ENCODE data around the gene PCDHGA8. TPM values are rescaled to one million over a fixed set of nuclear protein-coding genes. Genes with fewer than 3 reads are reported as not detected.
"Not testable (repeated sequence)": the region's sequence is repeated elsewhere in the genome, so short reads cannot be mapped to it uniquely, and the experiment has no call there.

Gene PCDHGA8
- total and polyA plus RNA-seq, 3 experiments from 2014 or later: 0.04 TPM; not detected in 2

GRCh38 chr5:141374627-141375026 lies 17.8 kb upstream of the PCDHGA8 start:
- Histone ChIP-seq H3K27ac (ENCODE audit: low read depth, low read length) (no peak overlapping the region), H3K4me1 (ENCODE audit: insufficient read depth, low read length) (no peaks in the 10 kb centered on the region), H3K27me3 (ENCODE audit: insufficient read depth, low read length, poor library complexity, severe bottlenecking) (peaks cover 20% of the 10 kb centered on the region), H3K4me3 (ENCODE audit: low read length) (no peak overlapping the region), H3K36me3 (ENCODE audit: insufficient read depth, low read length) (no peaks in the 10 kb centered on the region), H3K9me3 (ENCODE audit: low read length) (peaks cover 6% of the 10 kb centered on the region)
- Mint-ChIP-seq H3K27me3 (peaks cover 47 to 69% of the 10 kb centered on the region in 2 donors), H3K4me3 (no peak overlapping the region), H3K27ac (no peak overlapping the region), H3K4me1 (peaks cover 5 to 9% (median 7%) of the 10 kb centered on the region in 3 donors), H3K9me3 (peaks cover 23 to 80% (median 52%) of the 10 kb centered on the region in 5 donors), H3K36me3 (peaks cover 2 to 12% (median 3%) of the 10 kb centered on the region in 3 donors)
- ChIA-PET POLR2A (no interaction called here), CTCF (interaction anchor here (1.3 kb wide), 1 partner anchor 19 kb away, joined by 4 read pairs; the partner anchor contains the start of gene PCDHGA4)
- DNase-seq: no peak

- Mint-ChIP-seq H3K27me3 (peaks cover 49 to 67% of the 10 kb centered on the region in 2 donors), H3K9me3 (peaks cover 27 to 79% (median 45%) of the 10 kb centered on the region in 5 donors)
- DNase-seq; H3K36me3 Mint-ChIP-seq; H3K4me1 Mint-ChIP-seq; H3K4me3 ChIP-seq (ENCODE audit: low read length); H3K4me3 Mint-ChIP-seq; H3K27ac Mint-ChIP-seq; H3K36me3 ChIP-seq (ENCODE audit: insufficient read depth, low read length); H3K27ac ChIP-seq (ENCODE audit: low read depth, low read length); H3K9me3 ChIP-seq (ENCODE audit: low read length); POLR2A ChIA-PET; H3K4me1 ChIP-seq (ENCODE audit: insufficient read depth, low read length): not testable (repeated sequence)
- CTCF ChIA-PET: interaction anchor here (1.3 kb wide), 1 partner anchor 20 kb away, joined by 4 read pairs; the partner anchor contains the start of gene PCDHGA4
- peaks cover 20% of the 10 kb centered on the region for H3K27me3 ChIP-seq (ENCODE audit: insufficient read depth, low read length, poor library complexity, severe bottlenecking)
Observed at GRCh38 chr5:141375444-141376155, 16.8 kb upstream of the PCDHGA8 start.

- Histone ChIP-seq H3K27me3 (ENCODE audit: insufficient read depth, low read length, poor library complexity, severe bottlenecking) (peaks cover 11% of the 10 kb centered on the region), H3K4me1 (ENCODE audit: insufficient read depth, low read length) (no peaks in the 10 kb centered on the region), H3K27ac (ENCODE audit: low read depth, low read length) (no peak within 1 kb of the TSS), H3K9me3 (ENCODE audit: low read length) (no peaks in the 10 kb centered on the region), H3K4me3 (ENCODE audit: low read length) (peak within 1 kb of the TSS; percentile 29), H3K36me3 (ENCODE audit: insufficient read depth, low read length) (no peaks in the 10 kb centered on the region)
- H3K27me3 Mint-ChIP-seq: peaks cover 57 to 71% of the 10 kb centered on the region in 2 donors
- H3K4me3 Mint-ChIP-seq: peak within 1 kb of the TSS in 5 of 7 donors; percentile 17 to 67 (median 53)
- ChIA-PET POLR2A (no interaction called here), CTCF (no interaction called here)
- DNase-seq: no peak
- peaks cover 2 to 3% (median 3%) of the 10 kb centered on the region in 3 donors for H3K36me3 Mint-ChIP-seq
- H3K4me1 Mint-ChIP-seq: no peaks in the 10 kb centered on the region
- peak within 1 kb of the TSS in 1 of 8 donors; percentile 28 for H3K27ac Mint-ChIP-seq
- peaks cover 22 to 80% (median 55%) of the 10 kb centered on the region in 5 donors for H3K9me3 Mint-ChIP-seq
Observed at GRCh38 chr5:141382469-141383294, 9.8 kb upstream of the PCDHGA8 start, which contains the start of gene PCDHGA7. Gene PCDHGA7, plus strand, starts transcription at chr5:141382742. Its CDS starts 158 bp downstream, at chr5:141382900.

- no peak overlapping the region for H3K4me3 Mint-ChIP-seq
- no peaks in the 10 kb centered on the region for H3K4me1 Mint-ChIP-seq
- Histone ChIP-seq H3K27ac (ENCODE audit: low read depth, low read length) (no peak overlapping the region), H3K4me3 (ENCODE audit: low read length) (no peak overlapping the region), H3K9me3 (ENCODE audit: low read length) (no peaks in the 10 kb centered on the region), H3K4me1 (ENCODE audit: insufficient read depth, low read length) (no peaks in the 10 kb centered on the region), H3K27me3 (ENCODE audit: insufficient read depth, low read length, poor library complexity, severe bottlenecking) (peaks cover 11% of the 10 kb centered on the region), H3K36me3 (ENCODE audit: insufficient read depth, low read length) (no peaks in the 10 kb centered on the region)
- no peak overlapping the region for H3K27ac Mint-ChIP-seq
- peaks cover 2 to 3% (median 3%) of the 10 kb centered on the region in 3 donors for H3K36me3 Mint-ChIP-seq
- H3K27me3 Mint-ChIP-seq: peaks cover 60 to 73% of the 10 kb centered on the region in 2 donors
- peaks cover 24 to 77% (median 56%) of the 10 kb centered on the region in 5 donors for H3K9me3 Mint-ChIP-seq
- no peak for DNase-seq
- ChIA-PET CTCF (no interaction called here), POLR2A (no interaction called here)
Observed at GRCh38 chr5:141383345-141383744, 9.1 kb upstream of the PCDHGA8 start.

- H3K27ac Mint-ChIP-seq: no peak overlapping the region
- no peak for DNase-seq
- no peak overlapping the region for H3K4me3 Mint-ChIP-seq
- ChIA-PET CTCF (no interaction called here), POLR2A (no interaction called here)
- peaks cover 2 to 8% (median 3%) of the 10 kb centered on the region in 3 donors for H3K36me3 Mint-ChIP-seq
- H3K4me1 Mint-ChIP-seq: no peaks in the 10 kb centered on the region
- peaks cover 11% of the 10 kb centered on the region for H3K27me3 ChIP-seq (ENCODE audit: insufficient read depth, low read length, poor library complexity, severe bottlenecking)
- H3K4me1 ChIP-seq (ENCODE audit: insufficient read depth, low read length): no peaks in the 10 kb centered on the region
- H3K36me3 ChIP-seq (ENCODE audit: insufficient read depth, low read length): no peaks in the 10 kb centered on the region
- H3K27ac ChIP-seq (ENCODE audit: low read depth, low read length): no peak overlapping the region
- H3K4me3 ChIP-seq (ENCODE audit: low read length): no peak overlapping the region
- peaks cover 66 to 76% of the 10 kb centered on the region in 2 donors for H3K27me3 Mint-ChIP-seq
- H3K9me3 Mint-ChIP-seq: peaks cover 27 to 73% (median 60%) of the 10 kb centered on the region in 5 donors
- H3K9me3 ChIP-seq (ENCODE audit: low read length): no peaks in the 10 kb centered on the region
Observed at GRCh38 chr5:141384471-141385267, 7.8 kb upstream of the PCDHGA8 start.

- Mint-ChIP-seq H3K4me3 (peak within 1 kb of the TSS in 4 of 7 donors; percentile 22 to 74 (median 30)), H3K9me3 (peaks cover 30 to 76% (median 66%) of the 10 kb centered on the region in 5 donors), H3K36me3 (peaks cover 3 to 11% (median 4%) of the 10 kb centered on the region in 3 donors), H3K27me3 (peaks cover 67 to 74% of the 10 kb centered on the region in 2 donors)
- H3K4me3 ChIP-seq (ENCODE audit: low read length); H3K27ac Mint-ChIP-seq; CTCF ChIA-PET; H3K4me1 Mint-ChIP-seq; POLR2A ChIA-PET; H3K9me3 ChIP-seq (ENCODE audit: low read length); H3K4me1 ChIP-seq (ENCODE audit: insufficient read depth, low read length); DNase-seq; H3K36me3 ChIP-seq (ENCODE audit: insufficient read depth, low read length); H3K27ac ChIP-seq (ENCODE audit: low read depth, low read length): not testable (repeated sequence)
- H3K27me3 ChIP-seq (ENCODE audit: insufficient read depth, low read length, poor library complexity, severe bottlenecking): peaks cover 10% of the 10 kb centered on the region
Observed at GRCh38 chr5:141387557-141388311, 4.7 kb upstream of the PCDHGA8 start, which contains the start of gene PCDHGB4. Gene PCDHGB4, plus strand, starts transcription at chr5:141387698. Its CDS starts 187 bp downstream, at chr5:141387885.

GRCh38 chr5:141388661-141389060 lies 3.8 kb upstream of the PCDHGA8 start:
- ChIA-PET POLR2A (no interaction called here), CTCF (no interaction called here)
- Mint-ChIP-seq H3K36me3 (peaks cover 2 to 14% (median 3%) of the 10 kb centered on the region in 3 donors), H3K9me3 (peaks cover 30 to 77% (median 66%) of the 10 kb centered on the region in 5 donors), H3K4me3 (peak overlapping the region in 3 of 7 donors; percentile 18 to 52 (median 34)), H3K4me1 (no peaks in the 10 kb centered on the region), H3K27me3 (peaks cover 65 to 73% of the 10 kb centered on the region in 2 donors), H3K27ac (no peak overlapping the region)
- Histone ChIP-seq H3K36me3 (ENCODE audit: insufficient read depth, low read length) (no peaks in the 10 kb centered on the region), H3K4me1 (ENCODE audit: insufficient read depth, low read length) (no peaks in the 10 kb centered on the region), H3K27ac (ENCODE audit: low read depth, low read length) (no peak overlapping the region), H3K27me3 (ENCODE audit: insufficient read depth, low read length, poor library complexity, severe bottlenecking) (peaks cover 16% of the 10 kb centered on the region), H3K4me3 (ENCODE audit: low read length) (no peak overlapping the region), H3K9me3 (ENCODE audit: low read length) (no peaks in the 10 kb centered on the region)
- no peak for DNase-seq
